GM04503 (cell line): ENCODE data around the gene SFXN5.

Source experiments
- DNase-seq: peaks from one replicate; pipeline ENCODE4 v3.0.0-alpha.2; 2012; ENCODE audit warnings: low read depth

SFXN5 gene

DNA sequence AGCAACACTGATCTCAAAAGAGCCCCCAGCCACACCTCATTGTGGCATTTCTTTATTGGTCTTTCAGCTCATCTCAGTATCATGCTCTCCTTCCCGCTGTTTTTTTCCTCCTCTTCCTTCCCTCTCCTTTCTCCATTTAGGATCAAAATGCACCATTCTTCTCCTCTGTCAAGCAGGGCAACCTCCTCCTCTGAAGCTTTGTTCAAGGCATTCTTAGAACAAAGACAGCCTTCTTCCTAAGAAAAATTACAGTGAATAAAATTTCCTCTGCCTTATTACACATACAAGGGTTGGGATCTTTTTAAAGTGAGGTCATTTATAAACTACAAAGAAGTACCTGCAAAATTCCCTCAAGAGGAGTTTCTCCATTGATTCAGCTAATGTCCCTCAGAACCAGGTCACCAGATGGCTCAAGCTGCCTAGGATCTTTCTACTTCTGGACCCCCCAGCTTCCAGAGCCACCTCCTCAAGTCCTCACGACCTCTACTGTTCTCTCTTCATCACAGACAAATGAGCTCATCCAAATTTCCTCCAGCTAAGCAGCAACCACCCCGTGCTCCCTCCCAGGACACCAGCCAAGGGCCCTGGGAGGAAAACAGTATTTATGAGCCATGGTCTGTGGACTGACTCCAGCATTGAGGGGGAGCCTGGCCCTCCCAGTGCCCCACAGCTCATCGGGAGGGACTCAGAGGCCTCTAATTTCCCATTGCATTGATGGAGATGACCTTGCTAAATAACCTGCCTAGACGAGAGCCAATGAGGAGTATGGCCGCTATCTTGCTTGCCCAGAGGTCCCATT lies 18.0 kb downstream of the SFXN5 start:
- no peak for DNase-seq

DNA sequence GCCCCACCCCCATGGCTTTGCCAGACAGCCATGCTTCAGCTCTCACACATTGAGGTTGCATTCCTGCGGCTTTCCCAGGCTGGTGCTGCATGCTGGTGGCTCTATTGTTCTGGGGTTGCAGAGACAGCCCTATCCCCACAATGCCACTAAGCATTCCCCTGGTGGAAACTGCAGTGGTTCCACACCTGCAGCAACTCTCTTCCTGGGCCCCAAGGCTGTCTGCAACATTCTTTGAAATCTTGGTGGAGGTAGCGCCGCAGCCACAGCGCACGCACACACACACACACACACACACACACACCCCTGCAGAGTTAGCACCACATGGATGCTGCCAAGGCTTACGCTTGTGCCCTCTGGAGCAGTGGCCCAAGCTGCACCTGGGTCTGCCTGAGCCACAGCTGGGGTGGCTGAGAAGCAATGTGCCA lies 21.4 kb downstream of the SFXN5 start:
- no peak for DNase-seq

- no peak for DNase-seq
Measured at GRCh38 chr2:73043929-73044832, 27.3 kb downstream of the SFXN5 start.

GRCh38 chr2:73043276-73043675 lies 28.2 kb downstream of the SFXN5 start:
- no peak for DNase-seq

GRCh38 chr2:73037947-73038585 lies 33.4 kb downstream of the SFXN5 start:
- no peak for DNase-seq

- no peak for DNase-seq
Measured at GRCh38 chr2:73036766-73037165, 34.7 kb downstream of the SFXN5 start.

GRCh38 chr2:73035899-73036711 lies 35.4 kb downstream of the SFXN5 start:
- DNase-seq = no peak

GRCh38 chr2:73034661-73035375 lies 36.7 kb downstream of the SFXN5 start:
- DNase-seq = no peak

DNA sequence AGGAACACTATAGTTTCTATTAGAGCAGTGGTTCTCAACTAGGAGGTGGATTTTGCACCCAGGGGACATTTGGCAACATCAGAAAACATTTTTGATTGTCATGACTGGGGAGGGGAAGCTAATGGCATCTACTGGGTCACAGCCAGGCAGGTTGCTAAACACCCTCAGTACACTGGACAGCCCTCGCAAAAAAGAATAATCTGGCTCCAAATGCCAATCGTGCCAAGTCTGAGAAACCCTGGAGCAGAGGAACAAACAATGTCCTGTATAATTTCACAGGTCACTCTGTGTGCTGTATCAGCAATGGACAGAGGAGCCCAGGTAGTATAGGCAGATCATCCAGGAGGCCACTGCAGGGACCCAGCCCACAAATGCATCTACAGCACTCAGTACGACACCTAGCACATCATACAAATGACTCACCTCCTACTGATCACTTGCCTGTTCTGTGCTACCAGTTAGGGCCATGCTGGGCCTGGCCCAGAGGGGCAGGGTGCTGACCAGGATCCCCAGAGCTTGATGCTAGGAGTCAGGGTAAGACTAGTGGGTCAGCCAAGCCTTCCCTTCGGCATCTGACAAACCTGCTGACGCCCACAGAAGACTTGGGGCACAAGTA lies 37.6 kb downstream of the SFXN5 start:
- DNase-seq = no peak

- DNase-seq = no peak
Measured at GRCh38 chr2:73033142-73033765, 38.3 kb downstream of the SFXN5 start.

- DNase-seq = no peak
Measured at GRCh38 chr2:73032702-73033097, 38.8 kb downstream of the SFXN5 start.

- no peak for DNase-seq
Measured at GRCh38 chr2:73031725-73032701, 39.5 kb downstream of the SFXN5 start.

- DNase-seq = no peak
Measured at GRCh38 chr2:73031095-73031678, 40.3 kb downstream of the SFXN5 start.

GRCh38 chr2:73028841-73029240 lies 42.7 kb downstream of the SFXN5 start:
- no peak for DNase-seq

GRCh38 chr2:73027340-73027739 lies 44.2 kb downstream of the SFXN5 start:
- no peak for DNase-seq

DNA sequence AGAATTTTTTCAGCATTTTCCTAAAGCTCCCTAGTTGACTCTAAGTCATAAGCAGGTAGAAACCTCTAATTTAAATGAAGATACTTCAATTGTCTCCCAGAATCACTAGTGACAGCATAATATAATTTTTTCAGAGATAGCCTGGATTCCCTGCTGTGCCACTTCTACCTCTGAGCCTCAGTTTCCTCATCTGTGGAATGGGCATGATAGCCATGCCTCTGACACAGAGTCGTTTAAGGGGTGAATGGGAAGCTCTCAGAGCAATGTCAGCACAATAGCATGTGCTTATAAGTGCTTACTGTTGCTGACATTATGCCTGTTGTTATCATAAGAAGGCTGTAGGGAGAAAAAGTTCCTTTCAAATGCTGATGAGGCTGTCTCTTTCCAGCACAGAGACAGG lies 48.0 kb downstream of the SFXN5 start:
- no peak for DNase-seq

DNA sequence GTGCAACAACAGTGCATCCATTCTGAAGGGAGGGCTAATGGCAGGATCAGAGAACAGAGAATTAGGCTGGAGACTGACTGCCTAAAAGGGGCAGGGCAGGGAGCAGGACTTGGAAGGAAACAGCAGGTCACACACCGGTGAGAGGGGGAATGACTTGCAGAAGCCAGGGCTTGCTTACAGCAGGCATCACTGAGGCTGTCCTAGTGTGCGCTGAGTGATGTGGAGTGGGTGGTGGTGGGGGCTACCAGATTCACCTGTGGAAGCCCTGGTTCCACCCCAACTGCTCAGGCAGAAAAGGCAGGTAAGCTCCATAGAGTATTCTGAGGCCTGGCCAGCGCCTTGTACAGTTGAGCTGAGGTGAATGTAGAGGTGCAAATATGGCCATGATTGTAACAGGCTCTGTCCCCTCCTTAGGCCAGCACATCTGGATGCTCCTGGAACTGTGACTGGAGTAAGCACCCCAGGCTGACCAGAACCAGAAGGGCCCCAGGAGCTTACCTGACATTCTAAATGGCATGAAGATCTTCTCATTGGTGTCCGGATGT lies 49.4 kb downstream of the SFXN5 start:
- no peak for DNase-seq

DNA sequence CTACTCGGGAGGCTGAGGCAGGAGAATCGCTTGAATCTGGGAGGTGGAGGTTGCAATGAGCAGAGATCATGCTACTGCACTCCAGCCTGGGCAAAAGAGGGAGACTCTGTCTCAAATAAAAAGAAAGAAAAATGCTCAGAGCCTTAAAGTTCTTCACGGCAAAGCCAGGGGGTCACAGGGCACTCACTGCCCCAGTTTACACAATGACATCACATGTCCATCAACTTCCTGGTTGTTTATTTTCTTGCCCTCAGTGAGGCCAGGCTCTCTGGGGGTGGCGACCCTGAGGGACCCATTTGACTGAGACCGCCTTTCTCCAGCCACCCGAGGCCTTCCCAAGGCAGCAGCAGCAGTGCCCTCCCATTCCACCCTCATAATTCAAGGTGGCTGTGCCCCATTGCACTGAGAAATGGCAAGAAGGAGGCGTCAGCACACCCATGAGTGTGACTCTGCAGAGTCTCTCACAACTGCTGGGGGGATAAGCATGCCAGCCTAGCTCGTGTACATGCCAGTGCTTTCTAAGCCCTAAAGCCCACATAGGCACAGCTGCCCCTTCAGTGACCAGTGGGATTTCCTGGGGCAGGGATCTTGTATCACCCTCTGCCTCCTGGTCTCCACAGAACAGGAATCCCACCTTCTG lies 50.0 kb downstream of the SFXN5 start:
- DNase-seq = no peak
